HL-60/S4 (cell line): ENCODE data around the gene AMPD3.

Source experiments
- in situ Hi-C: fragments of 300-500 bp; cut with MboI; formaldehyde crosslinking; loops from 2 replicates; pipeline ENCODE4 v1.14.3; 2022; ENCODE audit warnings: low sequenced_read_pairs

AMPD3 gene

DNA sequence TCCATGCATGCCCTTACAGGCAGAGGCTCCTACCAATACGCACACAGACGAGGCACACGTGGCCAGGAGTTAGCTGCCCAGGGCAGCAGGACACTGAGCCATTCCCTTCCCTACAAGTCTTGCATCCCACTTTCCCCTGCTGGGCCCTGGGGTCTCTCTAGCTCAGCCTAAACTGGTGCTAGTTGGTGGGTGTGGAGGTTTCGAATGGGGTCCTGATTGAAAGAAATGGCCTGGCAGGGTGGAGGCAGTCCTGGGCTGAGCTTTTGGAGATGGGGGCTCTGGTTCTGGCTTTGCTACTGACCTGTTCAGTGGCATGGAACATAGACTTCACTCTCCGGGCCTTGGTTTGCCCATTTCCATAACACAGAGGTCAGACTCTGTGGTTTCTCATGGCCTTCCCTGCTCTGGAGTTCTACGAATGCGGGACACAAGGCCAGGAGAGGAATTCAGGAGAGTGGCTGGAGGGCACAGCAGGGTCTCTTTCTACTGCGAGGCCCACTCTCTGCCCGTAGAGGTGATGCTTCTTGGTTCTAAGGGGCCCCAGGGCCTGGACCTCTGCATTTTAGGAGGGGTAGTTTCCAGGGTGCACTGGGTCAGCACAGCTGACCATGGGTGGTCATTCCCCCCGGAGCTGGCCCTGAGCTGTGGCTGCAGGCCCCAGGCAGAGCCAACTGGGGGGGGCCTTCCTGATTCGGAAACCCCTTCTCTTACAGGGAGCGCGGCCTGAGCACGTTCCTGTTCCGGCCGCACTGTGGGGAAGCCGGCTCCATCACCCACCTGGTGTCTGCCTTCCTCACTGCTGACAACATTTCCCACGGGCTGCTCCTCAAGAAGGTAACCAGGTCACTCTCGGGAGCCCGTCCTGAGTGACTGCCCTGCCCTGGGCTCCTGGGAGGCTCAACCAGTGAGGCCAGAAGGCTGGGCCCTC is 46.0 kb downstream of the AMPD3 start:
- in situ Hi-C loops: no loop called here

DNA sequence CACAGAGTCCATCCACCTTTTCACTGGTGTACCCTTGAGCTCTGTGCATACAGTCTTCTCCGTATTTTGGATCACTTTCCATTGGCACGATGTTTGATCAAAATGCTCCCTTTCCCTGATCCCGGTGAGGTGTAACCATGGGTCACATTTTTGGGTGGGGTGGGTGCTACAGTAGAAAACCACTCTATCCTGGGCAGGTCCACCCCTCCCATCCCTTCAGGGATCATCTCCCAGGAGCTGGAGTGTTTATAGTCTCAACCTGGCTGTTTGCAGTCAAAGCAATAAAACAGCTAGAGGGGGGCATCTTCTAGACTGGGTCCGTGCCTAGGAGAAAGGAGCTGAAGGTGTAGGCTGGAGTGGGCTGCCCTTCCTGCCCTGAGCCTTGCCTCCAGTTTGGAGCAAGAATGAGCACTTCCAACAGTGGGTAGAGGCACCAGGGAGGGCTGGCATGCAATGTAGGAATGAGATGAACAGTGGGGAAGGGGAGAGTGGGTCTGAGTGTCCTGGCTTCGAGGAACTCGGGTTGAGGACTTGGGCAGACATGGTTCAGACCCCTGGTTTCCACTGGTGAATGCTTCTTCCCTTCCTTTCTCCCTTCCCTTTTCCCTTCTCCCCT is 47.1 kb downstream of the AMPD3 start:
- in situ Hi-C loops: no loop called here

DNA sequence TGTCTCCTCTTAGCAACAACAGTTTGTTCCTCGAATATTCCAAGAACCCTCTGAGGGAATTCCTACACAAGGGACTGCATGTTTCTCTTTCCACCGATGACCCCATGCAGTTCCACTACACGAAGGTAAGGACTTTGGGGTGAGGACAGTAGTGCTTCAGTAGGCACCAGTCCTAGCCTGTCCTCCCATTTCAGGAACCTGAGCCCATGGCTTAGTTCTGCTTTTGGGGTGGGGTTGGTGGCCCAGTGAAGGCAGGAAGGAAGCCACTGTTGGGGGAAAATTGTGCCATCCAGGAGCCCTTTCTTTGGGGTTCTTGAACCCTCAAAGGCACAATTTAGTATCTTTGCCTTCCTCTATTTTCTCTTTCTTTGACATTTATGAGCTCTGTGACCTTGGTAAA is 47.7 kb downstream of the AMPD3 start:
- in situ Hi-C loops: no loop called here

DNA sequence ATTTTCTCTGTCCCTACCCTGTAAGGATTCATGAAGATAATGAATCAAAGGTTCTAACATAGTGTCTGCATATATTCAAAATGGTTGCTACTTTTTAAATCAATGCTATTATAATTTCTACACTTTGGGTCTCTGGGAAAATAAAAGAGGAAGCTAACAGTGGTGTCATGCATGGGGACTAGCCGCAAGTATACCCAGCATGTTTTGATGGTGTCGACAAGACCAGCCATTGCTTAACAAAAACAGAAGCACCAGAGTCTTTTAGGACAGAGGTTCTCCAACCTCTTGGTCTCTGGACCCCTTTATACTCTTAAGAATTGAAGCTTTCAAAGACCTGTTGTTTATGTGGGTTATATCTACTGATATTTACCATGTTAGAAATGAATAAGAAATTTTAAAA is 48.2 kb downstream of the AMPD3 start:
- in situ Hi-C loops: no loop called here

DNA sequence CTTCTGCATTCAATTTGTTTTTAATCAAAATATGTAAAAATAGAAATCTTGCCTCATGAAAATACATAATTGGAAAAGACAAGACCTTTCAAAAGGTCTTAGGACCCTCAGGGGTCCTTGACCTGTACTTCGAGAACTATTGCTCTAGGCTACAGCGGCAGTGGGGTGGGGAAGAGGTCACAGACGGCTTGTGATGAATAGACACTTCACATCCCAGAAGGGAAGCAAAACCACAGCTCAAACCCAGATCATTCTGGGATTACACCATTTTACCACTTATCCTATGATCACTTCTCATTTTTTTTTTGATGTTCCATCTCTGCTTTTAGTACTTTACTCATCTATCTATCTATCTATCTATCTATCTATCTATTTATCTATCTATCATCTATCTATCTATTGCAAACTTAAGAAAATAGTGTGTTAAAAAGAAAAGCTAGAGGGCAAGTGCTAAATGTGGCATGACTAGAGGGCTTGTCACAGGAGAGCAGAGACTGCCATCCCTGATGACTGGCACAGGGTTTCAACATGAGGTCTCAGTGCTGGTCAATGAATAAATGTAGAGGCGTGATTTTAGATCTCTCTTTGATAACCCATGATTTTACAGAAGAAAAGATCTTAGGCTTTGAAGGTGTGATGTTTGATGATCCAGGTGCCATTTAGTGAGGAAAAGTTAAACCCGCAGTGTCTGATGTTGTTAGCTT is 48.9 kb downstream of the AMPD3 start:
- in situ Hi-C loops: no loop called here

DNA sequence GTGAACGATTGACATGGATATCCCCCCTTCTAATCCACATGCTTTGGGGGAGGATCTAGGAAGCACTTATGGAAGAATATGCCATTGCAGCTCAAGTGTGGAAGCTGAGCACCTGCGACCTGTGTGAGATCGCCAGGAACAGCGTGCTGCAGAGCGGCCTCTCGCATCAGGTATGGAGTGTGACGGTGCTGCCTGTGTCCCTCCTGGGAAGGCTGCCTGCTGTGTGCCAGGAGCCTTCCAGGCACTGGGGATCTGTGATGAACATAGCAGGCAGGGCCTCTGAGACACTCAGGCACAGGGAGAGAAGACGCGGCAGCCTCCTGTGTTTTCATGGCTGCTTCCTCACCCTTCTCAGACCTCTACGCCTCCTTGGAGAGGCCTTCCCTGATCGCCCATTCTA is 49.4 kb downstream of the AMPD3 start:
- in situ Hi-C loops: no loop called here

DNA sequence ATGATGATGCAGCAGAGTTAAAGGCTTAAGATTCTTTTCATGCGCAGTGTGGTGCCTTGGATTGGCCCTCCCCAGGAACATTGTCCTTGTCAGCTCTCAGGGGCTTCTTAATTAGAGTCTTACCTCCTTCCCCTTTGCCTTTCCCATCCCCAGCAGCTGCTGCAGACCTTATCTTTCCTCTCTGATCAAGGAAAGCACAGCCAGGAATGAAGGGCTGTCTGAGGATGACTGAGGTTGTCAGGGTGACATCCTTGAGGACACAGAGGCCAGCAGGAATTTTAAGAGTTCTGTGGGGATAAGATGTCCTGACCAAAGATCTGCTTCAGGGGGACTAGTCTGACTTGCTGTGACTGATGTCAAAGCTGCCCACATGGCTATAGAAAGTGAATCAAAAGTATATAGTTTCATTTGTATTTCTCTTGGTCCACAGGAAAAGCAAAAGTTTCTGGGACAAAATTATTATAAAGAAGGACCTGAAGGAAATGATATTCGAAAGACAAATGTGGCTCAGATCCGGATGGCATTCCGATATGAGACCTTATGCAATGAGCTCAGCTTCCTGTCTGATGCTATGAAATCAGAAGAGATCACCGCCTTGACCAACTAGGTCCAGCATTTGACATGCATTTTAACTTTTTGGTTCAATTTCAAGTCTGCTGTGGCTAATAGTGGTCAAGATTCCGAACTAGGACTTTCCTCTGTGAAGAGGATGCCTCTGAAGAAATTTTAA is 50.4 kb downstream of the AMPD3 start:
- in situ Hi-C loops: no loop called here

DNA sequence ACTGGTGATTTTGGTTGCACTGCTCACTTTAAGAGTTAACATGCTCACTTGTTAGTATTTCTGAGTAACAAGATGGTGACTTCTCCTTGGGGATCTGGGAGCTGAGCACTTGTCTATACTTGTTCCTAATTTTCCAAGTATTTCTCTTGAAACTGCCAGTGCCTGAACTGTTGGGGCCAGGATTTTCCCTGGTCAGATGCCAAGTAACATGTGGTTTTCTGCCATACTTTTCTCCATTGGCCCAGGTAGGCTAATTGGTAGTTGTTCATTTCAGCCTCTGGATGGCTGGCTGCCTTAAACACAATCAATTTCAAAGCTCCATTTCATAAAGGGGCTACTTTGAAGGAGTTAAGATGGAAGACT is 50.9 kb downstream of the AMPD3 start:
- in situ Hi-C loops: no loop called here

DNA sequence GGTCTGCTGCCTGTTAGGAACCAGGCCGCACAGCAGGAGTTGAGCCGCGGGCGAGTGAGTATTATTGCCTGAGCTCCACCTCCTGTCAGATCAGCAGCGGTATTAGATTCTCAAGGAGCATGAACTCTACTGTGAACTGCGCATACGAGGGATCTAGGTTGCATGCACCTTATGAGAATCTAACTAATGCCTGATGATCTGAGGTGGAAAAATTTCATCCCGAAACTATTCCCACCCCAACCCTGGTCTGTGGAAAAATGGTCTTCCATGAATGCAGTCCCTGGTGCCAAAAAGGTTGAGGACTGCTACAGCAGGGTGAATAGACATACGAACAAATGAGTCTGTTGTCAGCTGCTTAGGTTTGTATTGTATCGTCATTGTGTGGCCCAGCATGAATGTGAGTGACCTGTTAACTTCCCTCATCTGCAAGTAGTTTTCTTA is 56.1 kb downstream of the AMPD3 start:
- in situ Hi-C loops: no loop called here

DNA sequence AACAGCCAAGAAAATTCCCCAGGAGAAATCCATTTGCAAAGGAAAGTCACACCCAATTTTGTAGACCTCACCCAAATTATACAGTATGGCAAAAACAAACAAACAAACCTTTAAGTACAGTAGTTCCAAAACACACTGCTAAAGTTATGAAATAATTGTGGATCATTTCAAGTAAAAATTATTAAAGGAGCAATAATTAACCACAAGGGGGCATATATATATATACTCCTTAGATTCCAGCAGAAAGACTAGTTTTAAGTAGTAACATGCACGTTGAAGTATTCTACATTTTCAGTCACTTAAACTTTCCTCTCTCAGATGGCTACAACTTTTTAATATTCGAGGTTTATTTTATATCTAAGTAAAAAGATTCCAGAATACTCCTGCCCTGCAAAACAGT is 59.1 kb downstream of the AMPD3 start:
- in situ Hi-C loops: no loop called here

DNA sequence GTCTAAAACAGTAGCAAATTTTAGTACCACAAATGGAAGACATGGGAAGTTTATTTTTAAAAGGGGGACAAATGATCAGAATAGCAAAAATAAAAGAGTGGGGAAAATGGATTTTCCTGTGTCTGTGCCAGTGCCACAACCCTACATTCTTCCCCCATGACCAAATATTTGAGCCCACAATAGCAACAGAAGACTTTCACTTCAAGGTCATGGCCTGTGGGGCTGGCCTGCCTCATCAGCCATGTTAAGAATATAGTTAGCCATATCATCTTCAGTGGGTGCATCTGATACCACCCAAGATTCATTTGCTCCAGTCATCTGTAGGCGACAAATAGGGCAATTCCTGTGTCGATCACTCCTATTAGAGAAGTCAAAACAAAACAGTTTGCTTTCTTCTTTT is 59.6 kb downstream of the AMPD3 start:
- in situ Hi-C loops: no loop called here

DNA sequence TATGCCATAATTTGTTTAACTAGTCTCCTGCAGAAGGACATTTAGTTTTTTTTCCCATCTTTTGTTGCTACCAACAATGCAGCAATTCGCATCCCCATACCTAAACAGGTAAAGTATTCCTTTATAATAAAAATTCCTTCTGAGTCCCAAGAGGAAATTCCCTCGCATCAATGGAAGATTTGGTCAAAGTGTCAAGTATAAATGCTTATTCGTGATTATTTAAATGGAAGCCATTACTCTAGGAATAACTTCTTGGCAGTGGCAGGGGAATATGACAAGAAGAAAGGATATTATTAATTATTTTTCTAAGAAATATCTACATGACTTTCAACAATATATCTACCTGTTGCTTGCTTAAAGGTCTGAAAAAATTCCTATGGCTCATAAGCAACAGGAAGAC is 60.4 kb downstream of the AMPD3 start:
- in situ Hi-C loops: no loop called here

DNA sequence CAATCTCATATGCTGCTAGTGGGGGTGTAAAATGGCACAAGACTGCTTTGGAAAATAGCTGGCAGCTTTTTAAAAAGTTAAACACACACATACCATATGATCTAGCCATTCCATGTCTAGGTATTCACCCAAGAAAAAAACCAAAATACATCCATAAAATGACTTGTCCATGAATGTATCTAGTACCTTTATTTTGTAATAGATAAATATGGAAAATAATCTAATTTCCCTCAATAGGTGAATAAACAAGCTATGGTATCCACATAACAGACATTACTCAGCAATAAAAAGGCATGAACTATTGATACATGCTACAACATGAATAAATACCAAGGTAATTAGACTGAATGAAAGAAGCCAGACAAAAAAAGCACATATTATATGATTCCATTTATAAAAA is 63.1 kb downstream of the AMPD3 start:
- in situ Hi-C loops: no loop called here

DNA sequence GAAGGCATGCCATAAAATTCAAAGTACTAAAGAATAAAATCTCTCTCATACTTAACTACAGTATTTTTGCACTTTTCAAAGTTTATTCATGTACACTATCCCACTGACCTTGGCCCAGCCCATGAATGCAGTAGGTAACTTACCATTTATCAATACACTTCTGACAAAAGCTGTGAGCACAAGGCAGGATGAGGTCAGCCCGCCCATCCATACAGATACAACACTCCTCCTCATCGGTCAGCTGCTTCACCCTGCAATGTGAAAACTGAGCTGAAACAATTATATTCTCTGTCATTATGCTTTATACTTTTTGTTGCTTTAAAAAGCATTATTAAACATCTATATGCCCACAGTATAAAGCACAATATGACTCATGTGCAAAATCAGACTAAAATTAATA is 63.8 kb downstream of the AMPD3 start:
- in situ Hi-C loops: no loop called here

DNA sequence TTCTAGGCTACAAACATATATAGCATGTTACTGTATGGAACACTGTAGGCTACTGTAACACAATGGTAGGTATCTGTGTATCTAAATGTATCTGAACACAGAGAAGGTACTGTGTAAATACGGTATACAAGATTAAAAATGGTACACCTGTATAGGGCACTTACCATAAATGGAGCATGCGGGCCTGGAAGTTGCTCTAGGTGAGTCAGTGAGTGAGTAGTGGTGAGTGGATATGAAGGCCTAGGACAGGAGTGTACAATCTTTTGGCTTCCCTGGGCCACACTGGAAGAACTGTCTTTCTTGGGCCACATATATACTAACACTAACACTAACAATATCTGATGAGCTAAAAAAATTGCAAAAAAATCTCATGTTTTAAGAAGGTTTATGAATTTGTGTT is 64.6 kb downstream of the AMPD3 start:
- in situ Hi-C loops: no loop called here

DNA sequence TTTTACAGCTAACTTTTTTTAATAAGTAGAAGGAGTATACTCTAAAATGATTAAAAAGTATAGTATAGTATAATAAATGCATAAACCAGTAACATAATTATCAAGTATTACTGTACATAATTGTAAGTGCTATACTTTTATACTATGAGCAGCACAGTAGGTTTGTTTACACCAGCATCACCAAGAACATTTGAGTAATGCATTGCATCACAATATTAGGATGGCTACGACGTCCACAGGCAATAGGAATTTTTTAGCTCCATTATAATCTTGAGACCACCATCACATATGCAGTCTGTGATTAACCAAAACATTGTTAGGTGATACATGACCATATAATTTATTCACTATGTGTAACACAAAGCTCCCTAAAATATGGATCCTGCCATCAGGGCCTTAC is 65.5 kb downstream of the AMPD3 start:
- in situ Hi-C loops: no loop called here

DNA sequence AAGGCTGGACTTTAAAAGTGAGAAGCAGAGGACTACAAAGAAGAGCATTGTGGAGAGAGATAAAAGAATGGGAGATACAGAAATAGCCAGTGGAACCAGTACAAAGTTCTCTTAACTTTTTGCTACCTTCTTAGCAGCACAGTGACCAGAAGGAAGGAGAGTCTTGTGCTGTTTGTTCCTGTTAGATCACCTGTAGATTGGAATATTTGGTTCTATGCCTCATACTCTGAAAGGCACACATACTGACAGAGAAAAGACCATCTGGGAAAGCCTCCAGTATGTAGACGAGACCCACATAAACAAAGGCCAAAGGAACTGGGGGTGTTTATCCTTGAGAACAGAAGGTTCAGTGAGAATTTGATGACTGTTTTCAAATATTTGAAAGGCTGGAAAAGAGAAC is 67.2 kb downstream of the AMPD3 start:
- in situ Hi-C loops: no loop called here

DNA sequence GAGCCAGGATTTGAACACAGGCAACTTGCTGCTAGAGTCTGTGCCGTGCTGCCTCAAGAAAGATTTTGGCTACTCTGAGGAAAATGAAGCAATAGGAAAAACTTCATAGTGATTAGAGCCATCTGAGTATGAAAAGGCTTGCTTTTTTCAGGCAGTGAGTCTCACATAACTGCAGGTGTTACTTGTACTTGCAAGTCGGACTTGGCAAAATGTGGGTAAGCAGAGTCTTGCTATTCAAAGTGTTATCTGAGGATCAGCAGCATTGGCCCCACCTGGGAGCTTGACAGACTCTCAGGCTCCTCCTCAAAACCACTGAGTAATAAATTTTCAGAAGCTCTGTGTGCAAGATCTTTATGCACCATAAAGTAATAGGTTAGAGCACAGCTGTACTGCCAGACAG is 67.9 kb downstream of the AMPD3 start:
- in situ Hi-C loops: no loop called here

DNA sequence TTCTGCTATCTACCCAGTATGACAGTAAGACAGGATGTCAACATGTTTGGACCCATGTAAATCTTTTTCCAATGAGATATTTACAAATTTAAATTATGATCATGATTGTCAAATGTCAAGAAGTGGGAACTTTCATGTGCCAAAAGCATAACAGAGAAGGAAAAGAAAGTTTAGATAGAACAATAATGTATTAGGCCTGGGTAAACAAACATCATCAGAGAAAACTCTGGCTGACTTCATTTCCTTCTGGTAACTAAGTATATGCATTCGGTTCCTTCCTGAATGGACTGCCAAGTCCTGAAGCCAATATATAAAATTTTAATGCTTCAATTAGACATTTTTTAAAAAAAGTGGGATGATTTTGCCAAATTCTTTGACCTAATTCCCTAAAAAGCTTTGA is 69.4 kb downstream of the AMPD3 start:
- in situ Hi-C loops: no loop called here

DNA sequence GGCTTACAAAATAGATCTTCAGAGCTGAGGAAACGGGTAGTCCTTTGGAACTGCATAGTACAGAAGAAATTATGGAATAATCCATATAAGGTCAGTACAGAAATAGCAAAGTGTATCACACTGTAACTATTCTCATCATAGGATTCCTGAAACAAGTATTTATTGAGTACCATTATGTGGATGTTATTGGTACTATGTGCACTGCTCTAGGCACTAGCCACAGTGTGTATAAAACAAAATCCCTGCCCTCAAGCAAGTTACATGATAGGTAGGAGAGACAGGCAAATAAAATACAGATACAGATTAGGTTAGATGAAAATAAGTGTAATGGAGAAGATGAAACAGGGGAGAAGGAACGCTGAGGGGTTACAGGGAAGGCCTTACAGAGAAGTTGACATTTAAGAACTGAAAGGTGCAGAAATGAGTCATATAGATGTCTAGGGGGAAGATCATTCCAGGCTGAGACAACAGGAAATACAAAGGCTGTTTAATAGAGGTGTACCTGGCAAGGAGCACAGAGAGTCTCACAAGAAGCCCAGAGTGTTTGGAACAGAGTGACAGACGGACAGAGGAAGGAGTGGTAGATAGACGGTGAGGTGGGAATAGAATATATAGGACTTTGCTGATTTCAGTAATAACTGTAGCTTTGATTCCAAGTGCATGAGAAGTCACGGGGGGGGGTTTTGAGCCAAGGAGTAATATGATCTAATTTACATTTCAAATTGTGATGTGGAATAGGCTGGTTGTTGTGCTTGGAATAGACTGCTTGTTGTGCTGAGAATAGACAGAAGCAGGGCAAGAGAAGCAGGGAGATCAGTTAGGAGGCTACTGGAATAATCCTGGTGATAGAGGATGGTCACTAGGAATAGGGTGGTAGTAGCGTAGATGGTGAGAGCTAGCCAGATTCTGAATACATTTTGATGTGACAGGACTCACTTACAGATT is 72.2 kb downstream of the AMPD3 start:
- in situ Hi-C loops: no loop called here
